Esophagus mucosa (tissue), 1 donor: ENCODE results near the gene KRT23. TPM values are rescaled to one million over a fixed set of nuclear protein-coding genes. Genes with fewer than 3 reads are reported as not detected.

Experiments
- ATAC-seq: fragments of 200-7000 bp; cut with Tn5 transposase; one replicate; pipeline ENCODE4 v1.9.1; 2020
- total RNA-seq: library from RNA; stranded (reverse); gene quantifications from one replicate; pipeline ENCODE4 v1.2.4, GENCODE V29; 2023
- donor health status: DM: yes; HTN: yes; CAD: no.

The KRT23 gene, protein sequence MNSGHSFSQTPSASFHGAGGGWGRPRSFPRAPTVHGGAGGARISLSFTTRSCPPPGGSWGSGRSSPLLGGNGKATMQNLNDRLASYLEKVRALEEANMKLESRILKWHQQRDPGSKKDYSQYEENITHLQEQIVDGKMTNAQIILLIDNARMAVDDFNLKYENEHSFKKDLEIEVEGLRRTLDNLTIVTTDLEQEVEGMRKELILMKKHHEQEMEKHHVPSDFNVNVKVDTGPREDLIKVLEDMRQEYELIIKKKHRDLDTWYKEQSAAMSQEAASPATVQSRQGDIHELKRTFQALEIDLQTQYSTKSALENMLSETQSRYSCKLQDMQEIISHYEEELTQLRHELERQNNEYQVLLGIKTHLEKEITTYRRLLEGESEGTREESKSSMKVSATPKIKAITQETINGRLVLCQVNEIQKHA
- total RNA-seq, result 3.1 TPM

DNA sequence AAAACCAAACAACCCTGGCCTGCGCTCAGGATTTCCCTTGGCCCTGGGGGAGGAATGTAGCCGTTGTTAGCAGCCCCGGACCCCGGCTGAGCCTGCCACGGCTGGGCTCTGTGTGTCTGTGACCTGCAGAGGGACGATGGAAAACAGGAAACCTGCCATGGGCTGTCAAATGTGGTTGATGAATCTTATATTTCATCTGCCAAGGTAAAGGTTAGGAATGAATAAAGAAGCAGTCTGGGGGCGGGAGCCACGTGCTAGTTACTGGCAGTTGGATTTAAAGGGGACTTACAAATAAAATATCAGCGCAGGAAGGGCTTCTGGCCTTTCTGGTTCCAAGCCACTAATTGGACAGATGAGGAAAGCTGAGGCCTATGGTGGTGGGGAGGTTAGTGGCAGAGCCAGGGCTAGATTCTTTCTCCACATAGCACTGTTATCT, at the start of gene KRT23:
Gene KRT23 (minus strand): TSS at position 263 of the 436 bp plus-strand sequence. CDS start 1,043 bp downstream, outside the sequence.
- ATAC-seq, result peak; percentile 38

DNA sequence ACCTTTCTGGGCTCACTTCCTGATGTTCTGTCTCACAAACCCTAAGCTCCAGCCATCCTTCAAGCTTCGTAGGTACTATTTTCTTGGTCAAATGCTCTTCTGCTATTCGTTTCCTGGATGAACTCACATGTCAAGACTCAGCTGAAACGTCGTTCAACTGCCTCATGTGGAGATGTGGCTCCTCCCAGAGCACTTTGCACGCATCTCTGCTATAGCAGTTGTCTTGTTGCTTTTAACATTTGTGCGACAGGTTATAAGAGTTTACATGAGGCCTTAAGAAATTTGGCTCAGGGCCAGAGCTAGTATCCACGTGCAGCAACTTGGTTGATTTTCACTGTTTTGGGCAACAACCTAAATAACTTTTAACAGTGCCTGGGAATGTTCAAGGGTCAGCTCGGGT, 49.5 kb upstream of the KRT23 start:
- ATAC-seq, result peak; percentile 60

DNA sequence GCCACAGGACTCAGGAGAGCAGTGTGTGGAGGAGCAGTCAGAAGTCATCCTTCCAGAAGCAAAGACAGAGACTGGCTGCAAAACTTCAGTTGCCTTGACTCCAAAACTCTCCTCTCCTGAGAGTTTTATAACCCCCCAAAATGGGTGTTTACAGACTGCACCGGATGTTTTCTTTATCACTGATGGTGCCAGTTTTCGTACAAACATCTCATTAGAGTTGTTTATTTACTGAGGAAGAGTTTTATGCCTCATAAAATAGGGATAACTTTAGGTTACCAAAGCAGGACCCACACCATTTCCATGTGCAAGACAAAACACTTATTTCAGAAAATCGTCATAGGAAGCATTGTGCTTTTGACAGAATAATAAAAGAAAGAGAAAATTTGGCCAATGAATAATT, 46.8 kb upstream of the KRT23 start, which contains the start of gene KRT40:
Gene KRT40 (minus strand): TSS at position 101 of the 400 bp plus-strand sequence. CDS start 53 bp downstream, at position 48.
- no peak for ATAC-seq

DNA sequence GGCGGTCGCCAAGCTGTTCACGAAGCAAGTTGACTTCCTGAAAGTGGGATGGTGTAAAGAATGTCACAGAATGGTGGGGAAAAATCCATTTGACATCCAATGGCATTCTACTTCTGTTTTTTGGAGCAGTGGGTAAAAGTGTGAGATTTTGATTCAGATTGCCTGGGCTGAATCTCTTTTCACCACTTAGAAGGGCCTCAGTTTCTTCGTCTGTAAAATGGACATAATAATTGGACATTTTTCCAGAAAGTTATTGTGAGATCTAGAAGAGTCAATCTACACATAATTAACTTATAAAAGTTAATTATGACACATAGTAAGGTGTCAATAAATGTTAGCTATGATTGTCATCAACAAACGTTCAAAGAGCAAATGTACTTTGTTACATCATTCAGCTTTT, 43.7 kb upstream of the KRT23 start:
- no peak for ATAC-seq

DNA sequence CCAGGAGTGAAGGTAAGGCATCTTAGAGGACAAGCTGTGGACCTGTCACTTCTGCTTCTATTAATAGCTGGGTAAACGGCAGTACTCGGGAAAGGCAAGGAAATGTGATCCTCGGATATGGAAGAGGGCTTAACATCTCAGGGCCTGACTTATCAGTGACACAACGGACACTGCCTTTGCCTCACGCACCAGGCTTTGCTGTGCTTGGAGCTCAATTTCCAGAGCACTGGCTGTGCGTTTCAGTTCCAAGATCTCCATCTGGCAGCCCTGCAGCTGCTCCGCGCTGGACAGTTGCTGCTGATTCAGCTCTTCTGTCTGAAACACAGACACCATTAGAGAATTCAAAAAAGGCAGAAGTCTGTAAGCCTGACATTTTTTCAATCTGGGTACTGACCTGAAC, 43.1 kb upstream of the KRT23 start:
- ATAC-seq, result no peak

DNA sequence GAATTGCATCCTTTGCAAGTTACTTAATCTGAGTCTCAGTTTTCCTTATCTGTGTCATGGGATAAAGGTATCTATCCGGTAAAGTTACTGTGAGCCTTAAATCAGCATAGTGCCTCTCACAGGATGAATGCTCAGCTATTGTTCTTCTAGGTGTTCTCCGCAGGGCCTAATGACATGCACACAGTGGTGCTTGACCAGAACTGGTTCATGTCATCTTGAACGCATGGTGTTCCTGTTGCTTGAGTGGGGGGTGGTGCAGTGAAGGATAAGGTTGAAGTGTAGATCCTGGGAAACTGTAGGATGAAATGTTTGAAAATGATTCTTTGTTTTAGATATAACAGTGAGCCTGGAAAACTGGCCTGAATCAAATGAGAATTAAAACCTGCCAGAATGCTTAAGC, 42.7 kb upstream of the KRT23 start:
- ATAC-seq, result no peak

DNA sequence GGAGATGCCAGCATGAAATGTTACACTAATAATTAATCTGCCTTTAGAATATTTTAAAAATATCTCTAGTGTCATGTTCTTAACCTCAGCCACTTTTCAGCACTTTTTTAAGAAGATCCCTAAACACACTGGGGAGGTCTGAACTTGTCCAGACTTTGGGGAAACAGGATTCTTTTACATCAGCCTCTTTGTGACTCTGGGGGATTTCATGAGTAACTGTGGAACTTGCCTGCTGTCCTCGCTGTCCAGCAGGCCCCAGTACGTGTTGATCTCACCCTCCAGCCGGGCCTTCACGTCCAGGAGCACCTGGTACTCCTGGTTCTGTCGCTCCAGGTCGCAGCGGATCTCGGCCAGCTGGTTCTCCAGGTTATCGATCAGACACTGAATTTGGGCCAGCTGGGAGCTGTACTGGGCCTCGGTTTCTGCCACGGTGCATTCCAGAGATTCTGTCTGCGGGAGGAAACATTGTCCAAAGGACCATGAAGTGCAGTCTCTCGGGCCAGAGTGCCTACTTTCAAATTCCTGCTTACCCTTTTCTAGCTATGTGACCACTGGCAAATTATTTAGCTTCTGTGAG, 41.2 kb upstream of the KRT23 start:
- no peak for ATAC-seq

DNA sequence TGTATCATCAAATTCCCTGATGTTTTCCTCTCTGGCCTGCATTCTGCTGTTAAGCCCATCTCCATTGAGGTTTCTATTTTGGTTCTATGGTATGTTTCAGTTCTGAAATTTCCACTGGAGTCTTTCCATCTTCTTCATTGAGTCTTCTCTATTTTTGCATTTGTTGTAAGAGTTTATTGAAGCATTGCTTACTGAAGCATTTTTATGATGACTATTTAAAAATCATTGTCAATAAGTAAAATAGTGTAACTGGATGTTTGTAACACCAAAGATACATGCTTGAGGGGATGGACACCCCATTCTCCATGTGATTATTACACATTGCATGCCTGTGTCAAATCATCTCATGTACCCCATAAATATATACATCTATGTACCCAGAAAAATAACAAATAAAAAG, 38.1 kb upstream of the KRT23 start:
- ATAC-seq, result no peak

DNA sequence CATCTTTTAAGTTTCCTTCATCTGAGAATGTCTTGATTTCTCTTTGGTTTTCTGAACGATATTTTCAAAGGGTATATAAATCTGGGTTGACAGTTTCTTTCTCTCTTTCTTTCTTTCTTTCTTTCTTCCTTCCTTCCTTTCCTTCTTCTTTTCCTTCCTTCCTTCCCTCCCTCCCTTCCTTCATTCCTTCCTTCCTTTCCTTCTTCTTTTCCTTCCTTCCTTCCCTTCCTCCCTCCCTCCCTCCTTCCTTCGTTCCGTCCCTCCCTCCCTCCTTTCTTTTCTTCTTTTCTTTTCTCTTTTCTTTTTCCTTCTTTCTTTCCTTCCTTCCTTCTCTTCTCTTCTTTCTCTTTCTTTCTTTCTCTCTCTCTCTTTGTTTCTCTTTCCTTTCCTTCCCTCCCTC, 36.9 kb upstream of the KRT23 start:
- ATAC-seq, result no peak

DNA sequence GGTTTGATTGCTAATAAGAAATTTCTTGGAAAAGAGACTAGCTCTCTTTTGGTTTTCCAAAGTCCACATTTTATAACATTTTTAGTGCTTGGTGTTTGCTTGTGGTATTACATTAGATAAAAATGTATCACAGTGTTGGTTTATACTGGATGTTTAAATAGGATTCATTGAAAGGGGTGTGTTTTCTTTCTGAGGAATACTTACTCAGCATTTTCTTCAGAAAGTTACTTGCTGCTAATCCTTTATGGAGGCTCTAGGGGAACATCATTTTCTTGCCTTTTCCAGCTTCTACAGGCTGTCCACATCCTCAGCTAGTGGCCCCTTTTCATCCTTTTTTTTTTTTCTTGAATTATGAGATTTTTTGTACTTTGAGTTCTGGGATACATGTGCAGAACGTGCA, 30.1 kb upstream of the KRT23 start:
- ATAC-seq, result no peak

DNA sequence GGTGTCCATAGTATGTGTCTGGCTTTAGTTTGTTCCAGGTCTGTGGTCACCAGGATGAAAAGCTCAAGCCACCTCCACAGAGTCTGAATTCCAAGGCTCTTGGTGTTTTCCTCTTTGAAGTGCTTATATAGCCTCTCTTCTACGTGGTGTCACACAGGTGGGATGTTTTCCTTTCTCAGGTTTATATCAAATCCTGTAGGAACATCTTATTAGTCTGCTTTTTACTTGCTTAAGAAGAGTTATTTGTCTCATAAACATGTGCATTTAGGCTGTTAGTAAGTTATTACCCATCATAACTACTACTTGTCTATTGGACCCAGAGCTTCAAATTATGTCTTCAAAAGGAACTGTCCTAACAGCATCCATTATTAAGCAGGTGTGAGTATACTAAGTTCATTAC, 29.4 kb upstream of the KRT23 start, which contains the start of gene KRT39:
Gene KRT39 (minus strand): TSS at position 101 of the 400 bp plus-strand sequence. CDS start 92 bp downstream, at position 9.
- ATAC-seq, result no peak

DNA sequence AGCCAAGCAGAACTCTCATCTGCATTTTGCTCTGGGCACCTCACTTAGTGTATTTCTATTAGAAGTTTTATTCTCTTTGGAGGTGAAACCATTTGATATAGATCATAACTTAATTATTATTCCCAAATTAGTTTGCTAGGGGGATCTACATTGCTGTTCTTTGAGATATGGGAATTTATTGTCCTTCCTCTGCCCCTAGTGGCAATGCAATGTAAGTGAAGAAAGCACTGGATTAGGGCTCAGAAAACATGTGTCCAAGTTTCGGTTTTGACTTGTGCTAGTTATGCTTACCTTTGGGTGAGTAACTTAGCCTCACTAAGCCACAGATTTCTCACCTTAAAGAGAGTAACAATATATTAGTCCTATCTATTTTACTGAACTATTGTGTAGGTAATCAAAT, 26.4 kb upstream of the KRT23 start:
- peak; percentile 79 for ATAC-seq

DNA sequence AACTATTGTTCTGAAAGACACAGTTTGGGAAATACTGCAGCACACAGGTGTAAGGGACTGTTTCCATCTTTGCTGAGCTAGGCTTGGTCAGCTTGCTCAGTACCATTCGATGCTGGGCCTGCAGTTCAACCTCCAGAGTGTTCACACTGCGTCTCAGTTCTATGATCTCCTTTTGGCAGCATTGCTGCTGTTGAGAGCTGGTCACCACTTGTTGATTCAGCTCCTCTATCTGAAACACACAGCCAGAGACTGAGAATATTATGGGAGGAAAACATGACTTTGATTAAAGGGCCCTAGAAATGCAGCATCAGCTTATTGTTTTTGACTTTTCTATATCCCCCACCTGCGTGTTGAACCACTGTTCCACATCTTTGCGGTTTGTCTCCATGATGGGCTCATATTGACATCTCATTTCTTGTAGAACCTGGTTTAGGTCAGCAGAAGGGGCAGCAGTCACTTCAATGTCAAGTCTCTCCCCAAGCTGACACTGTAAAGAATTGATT, 24.7 kb upstream of the KRT23 start:
- ATAC-seq, result no peak

DNA sequence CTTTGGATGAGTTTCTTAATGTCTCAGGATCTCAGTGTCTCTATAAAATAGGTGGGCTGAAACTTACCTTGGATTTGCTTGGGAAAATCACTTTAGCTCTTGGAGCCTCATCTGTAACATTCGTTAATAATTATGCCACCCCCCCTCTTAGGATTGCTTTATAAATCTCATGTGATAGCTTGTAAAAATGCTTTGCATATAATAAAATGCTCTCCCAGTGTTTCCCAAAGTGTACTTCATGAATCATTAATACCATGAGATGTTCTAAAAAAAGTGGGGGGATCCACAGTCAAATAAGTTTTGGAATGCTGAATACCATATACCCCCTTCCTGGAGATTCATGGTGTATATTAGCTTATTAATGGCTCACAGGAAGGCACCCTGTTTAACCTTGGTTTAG, 24.1 kb upstream of the KRT23 start:
- no peak for ATAC-seq

DNA sequence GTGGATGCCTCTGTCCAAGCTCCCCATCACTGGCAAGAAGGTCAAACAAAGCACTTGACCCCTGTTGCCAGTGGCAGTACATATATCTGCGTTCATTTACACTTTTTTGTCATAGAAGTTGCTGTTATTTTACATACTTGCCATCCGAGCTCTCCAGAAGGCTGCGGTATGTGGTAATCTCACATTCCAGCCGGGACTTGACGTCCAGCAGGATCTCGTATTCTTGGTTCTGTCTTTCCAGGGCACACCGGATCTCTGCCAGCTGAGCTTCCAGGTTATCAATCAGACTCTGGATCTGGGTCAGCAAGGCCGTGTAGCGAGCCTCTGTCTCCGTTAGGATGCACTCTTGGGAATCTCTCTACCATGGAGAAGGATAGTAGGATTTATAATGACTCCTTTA, 22.7 kb upstream of the KRT23 start:
- ATAC-seq, result no peak

DNA sequence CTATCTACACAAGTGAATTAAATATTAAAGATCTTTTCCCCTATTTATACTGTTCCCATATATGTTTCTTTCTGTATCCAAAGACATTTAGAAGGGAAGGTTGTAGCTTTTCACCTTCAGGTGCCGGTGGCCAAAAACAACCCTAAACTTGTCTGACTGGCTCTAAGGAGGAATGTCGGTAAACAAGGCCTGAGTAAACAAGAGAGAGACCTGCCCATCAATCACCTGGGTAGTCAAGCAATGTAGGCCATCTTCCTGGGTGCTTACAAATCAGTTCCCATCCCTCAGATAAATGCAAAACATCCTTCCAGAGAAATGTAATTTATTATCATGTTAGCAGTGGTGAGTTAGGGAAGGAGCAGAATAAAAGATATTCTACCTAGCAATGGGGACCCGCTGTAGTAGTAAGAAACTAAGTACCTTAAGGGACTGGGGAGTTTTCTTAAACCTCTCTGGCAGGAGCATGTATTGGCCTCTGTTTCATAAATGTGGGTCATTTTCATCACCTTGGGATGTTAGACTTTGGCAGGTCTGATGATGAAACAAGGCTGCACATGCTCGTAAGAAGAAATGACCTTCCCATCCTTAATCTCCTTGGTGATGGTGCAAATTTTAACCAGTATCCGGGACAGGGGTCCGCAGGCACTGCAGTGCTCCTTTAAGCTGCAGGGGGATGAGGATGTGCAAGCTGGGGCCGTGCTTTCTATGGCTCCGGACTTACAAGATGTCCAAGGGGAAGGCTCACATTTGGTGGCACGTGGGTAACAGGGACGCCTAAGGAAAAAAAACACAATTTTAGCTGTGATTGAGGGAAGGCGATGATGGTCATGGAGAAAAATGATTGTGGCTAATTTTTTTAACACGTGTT, 20.9 kb upstream of the KRT23 start:
- peak; percentile 65 for ATAC-seq

DNA sequence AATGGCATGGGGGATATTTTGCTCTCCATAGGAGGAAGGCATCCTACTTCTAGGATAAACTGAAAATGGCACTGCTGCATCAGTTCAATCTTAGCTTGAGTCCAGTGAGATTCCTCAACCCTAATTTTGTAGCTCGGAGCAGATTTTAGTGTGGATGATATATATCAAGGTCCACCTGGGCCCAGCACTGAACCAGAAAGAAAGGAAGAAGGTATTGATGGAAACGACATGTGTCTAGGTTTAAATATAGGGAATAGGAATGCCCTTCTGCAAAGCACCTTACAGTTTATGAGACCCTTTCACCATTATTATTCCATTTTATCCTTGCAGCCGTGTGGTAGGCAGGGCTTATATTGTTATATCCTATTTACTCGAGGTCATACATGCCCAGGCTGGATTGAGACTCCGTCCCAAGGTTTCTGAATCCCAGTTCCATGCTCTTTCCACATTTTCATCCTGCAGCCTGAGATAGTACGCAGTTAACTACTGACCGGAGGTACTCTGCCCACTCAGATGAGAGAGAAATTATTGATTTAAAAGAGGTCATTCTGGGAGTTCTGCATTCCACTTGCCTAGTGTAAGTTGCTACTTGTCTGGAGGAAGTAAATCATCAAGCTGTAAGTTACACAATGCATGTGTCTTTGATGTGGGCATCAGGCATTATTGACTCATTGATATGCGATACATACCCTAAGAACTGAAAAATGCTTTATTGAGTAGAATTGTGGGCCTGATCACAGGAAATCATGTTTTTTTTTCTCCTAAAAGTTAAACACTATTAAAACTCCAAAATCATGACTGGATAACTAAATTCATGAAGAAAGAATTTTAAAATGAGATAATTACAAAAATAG, 19.2 kb upstream of the KRT23 start:
- ATAC-seq, result peak; percentile 35

DNA sequence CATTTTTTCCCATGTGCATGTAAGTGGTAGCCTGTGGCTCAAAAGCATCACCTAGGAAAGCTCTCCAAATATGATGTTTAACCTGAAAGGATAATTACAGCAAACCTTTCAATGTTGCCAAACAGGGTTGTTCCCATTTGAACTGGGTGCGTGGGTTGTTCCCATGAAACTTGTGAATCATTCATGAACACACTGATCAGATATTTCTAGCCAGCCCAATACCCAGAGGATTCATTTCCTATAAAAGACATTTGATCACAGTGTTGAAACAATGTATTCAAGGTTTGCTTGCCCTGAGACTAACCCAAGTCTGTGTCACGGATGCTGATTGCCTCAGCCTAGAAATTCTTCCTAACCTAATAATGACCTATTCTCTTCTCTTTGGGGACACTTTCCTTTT, 16.4 kb upstream of the KRT23 start:
- peak; percentile 84 for ATAC-seq

DNA sequence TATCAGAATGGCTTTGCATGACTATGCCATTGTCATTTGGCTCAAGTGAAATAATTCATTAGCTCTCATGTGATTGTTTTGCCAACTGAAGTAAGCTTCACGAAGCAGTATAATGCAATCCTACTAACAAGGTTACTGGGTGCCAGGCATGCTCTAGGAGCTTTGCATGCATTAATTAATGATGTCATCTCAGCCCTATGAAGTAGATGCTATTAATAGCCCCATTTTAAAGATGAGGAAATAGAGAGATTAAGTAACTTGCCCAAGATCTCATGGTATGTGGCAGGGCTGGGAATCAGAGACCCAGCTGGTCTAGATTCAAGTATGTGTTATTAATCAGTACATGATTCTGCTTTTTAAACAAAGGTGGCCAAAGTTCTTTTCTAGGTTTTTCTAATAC, 15.2 kb upstream of the KRT23 start:
- peak; percentile 89 for ATAC-seq

DNA sequence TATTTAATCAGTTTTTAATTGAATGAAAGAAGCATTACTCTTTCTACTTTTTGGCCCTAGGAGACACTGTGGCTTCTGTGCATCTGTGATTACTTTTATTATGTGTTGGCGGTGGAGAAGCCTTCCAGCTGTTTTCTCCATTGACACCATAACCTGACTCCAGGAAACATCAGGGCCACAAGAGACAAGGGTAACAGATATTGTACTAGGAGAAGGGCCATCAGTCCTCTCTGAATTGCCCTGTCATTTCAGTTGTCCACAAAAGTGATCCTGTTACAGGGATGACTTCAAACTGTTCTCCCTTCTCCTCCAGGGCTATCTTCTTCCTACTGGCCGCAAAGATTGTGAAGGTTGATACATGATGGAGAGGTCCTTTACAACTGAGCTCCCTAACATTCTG, 14.7 kb upstream of the KRT23 start:
- ATAC-seq, result no peak

DNA sequence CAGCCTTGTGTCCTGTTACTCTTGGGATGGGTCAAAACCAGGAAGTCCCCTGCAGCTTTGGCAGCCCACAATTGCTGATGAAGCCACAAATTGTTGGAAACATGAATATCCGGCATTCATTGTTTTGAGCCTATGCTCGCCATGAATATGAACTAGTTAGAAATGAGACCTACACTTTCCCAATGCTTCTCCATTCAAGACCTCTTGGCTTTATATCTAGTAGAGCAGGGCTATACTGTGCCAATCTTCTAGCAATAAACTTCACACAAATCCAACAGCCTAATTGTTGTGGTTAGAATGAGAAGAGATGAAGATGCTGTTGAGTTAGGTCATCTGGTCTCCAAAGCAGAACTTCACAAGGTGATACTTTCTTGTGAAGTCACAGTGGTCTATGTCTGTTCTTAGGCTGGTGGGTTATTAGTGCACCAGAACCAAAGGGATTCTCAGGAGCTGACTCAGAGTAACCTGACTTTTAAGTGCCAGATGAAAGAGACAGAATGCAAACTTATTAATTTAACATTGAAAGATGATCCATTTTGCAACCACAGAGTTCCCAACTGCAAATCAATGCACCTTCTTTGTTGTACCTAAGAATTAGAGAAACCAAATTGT, 13.7 kb upstream of the KRT23 start:
- ATAC-seq, result no peak
